Smooth muscle cell (in vitro differentiated cells): ENCODE results near the gene SH3GL1. TPM values are rescaled to one million over a fixed set of nuclear protein-coding genes. Genes with fewer than 3 reads are reported as not detected.

Experiments
- DNase-seq: peaks from one replicate; lab custom pipeline; 2025; ENCODE audit not compliant: unreplicated experiment; lab: John Stamatoyannopoulos, UW
- H2AFZ ChIP-seq: fragments of 200-600 bp; sonication (generic); 2 replicates; pipeline ENCODE4 v1.6.0; 2016; ENCODE audit warnings: antibody characterized with exemption, low read depth, mild to moderate bottlenecking
- H3F3A ChIP-seq: fragments of 200-600 bp; sonication (generic); 2 replicates; pipeline ENCODE4 v1.6.0; 2017; ENCODE audit warnings: antibody characterized with exemption, low read depth
- H3K27ac ChIP-seq: fragments of 200-600 bp; sonication (generic); 2 replicates; pipeline ENCODE4 v1.5.1; 2016; ENCODE audit warnings: low read depth, mild to moderate bottlenecking
- H3K27me3 ChIP-seq: fragments of 200-600 bp; sonication (generic); 2 replicates; pipeline ENCODE4 v1.6.1; 2016; ENCODE audit warnings: low read depth, mild to moderate bottlenecking
- H3K36me3 ChIP-seq: fragments of 200-600 bp; sonication (generic); 2 replicates; pipeline ENCODE4 v1.5.1; 2016; ENCODE audit warnings: low read depth
- H3K4me1 ChIP-seq: fragments of 200-600 bp; sonication (generic); 2 replicates; pipeline ENCODE4 v1.5.1; 2016; ENCODE audit warnings: low read depth
- H3K4me2 ChIP-seq: fragments of 200-600 bp; sonication (generic); 2 replicates; pipeline ENCODE4 v1.6.0; 2016; ENCODE audit warnings: mild to moderate bottlenecking
- H3K4me3 ChIP-seq: fragments of 200-600 bp; sonication (generic); 2 replicates; pipeline ENCODE4 v1.5.1; 2016; ENCODE audit warnings: mild to moderate bottlenecking
- H3K79me2 ChIP-seq: fragments of 200-600 bp; sonication (generic); 2 replicates; pipeline ENCODE4 v1.6.0; 2016; ENCODE audit warnings: low read depth, mild to moderate bottlenecking
- H3K9ac ChIP-seq: fragments of 200-600 bp; sonication (generic); 2 replicates; pipeline ENCODE4 v1.6.0; 2016; ENCODE audit warnings: low read depth
- H3K9me3 ChIP-seq: fragments of 200-600 bp; sonication (generic); replicated peaks from 2 replicates; pipeline ENCODE4 v1.5.1; 2016; ENCODE audit warnings: low read depth
- H4K20me1 ChIP-seq: fragments of 200-600 bp; sonication (generic); 2 replicates; pipeline ENCODE4 v1.6.0; 2016; ENCODE audit warnings: low read depth
- CTCF ChIP-seq: fragments of 200-600 bp; sonication (generic); IDR thresholded peaks from 2 replicates; pipeline ENCODE4 v1.5.1; 2017; ENCODE audit warnings: borderline replicate concordance, mild to moderate bottlenecking, antibody characterized with exemption; ENCODE audit not compliant: insufficient read depth, poor library complexity, severe bottlenecking
- WGBS: methylation state at CpG from one replicate; pipeline ENCODE4 v1.1.7; 2016; ENCODE audit warnings: low lambda C conversion rate; 5-methylcytosine and 5-hydroxymethylcytosine counted together
- polyA plus RNA-seq: library from polyadenylated mRNA; unstranded; fragments of >200 nt; fragmentation: Nextera tagmentation; extraction: Ambion mirVana; gene quantifications from 2 replicates; pipeline ENCODE4 v1.2.1, GENCODE V29; 2016
- total RNA-seq: library from RNA; depleted of rRNA; stranded (reverse); fragments of >200 nt; gene quantifications from 2 replicates; pipeline ENCODE4 v1.2.3, GENCODE V29; 2014

Gene SH3GL1
- total and polyA plus RNA-seq, 2 experiments from 2014 or later, result 52.9 to 120 TPM

- Histone ChIP-seq H3K4me3 (no peak overlapping the region), H3F3A (no peaks in the 10 kb centered on the region), H3K36me3 (no peaks in the 10 kb centered on the region), H3K9me3 (no peaks in the 10 kb centered on the region), H3K4me2 (no peak overlapping the region), H3K79me2 (no peaks in the 10 kb centered on the region), H4K20me1 (no peaks in the 10 kb centered on the region), H3K27me3 (no peaks in the 10 kb centered on the region), H3K9ac (no peak overlapping the region), H3K4me1 (no peaks in the 10 kb centered on the region), H2AFZ (no peak overlapping the region), H3K27ac (no peak overlapping the region)
- WGBS, result 97% methylated on average over 26 of the region's 28 CpGs
- TF ChIP-seq CTCF, result no peak
- no peak for DNase-seq
Observed at GRCh38 chr19:4432918-4433506, 32.7 kb upstream of the SH3GL1 start.

- no peak overlapping the region for H3K4me2 ChIP-seq
- H4K20me1 ChIP-seq, result no peaks in the 10 kb centered on the region
- H3K9me3 ChIP-seq, result no peaks in the 10 kb centered on the region
- H3K4me3 ChIP-seq, result no peak overlapping the region
- no peaks in the 10 kb centered on the region for H3K36me3 ChIP-seq
- no peaks in the 10 kb centered on the region for H3K79me2 ChIP-seq
- no peak overlapping the region for H3K9ac ChIP-seq
- H3K4me1 ChIP-seq, result no peaks in the 10 kb centered on the region
- H3K27ac ChIP-seq, result no peak overlapping the region
- no peaks in the 10 kb centered on the region for H3F3A ChIP-seq
- WGBS, result 97% methylated on average over 26 of the region's 26 CpGs
- no peaks in the 10 kb centered on the region for H3K27me3 ChIP-seq
- no peak for DNase-seq
- no peak overlapping the region for H2AFZ ChIP-seq
- no peak for TF ChIP-seq CTCF
Observed at GRCh38 chr19:4431808-4432674, 31.7 kb upstream of the SH3GL1 start.

DNA sequence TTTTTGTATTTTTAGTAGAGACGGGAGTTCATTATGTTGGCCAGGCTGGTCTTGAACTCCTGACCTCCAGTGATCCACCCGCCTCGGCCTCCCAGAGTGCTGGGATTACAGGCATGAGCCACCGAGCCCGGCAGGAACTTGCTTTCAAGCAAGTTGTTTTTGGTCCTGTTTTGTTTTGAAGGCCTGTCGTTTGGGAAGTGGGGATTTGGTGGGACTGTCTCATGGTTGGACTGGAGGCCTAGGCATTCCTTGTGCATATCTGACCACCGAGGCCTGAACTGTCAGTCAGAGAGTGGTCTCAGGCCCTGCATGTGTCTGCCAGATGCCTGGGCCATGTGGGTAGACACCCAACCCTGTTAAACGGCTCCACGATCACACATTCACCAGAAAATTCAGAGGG is 30.9 kb upstream of the SH3GL1 start:
- no peaks in the 10 kb centered on the region for H3K9me3 ChIP-seq
- no peaks in the 10 kb centered on the region for H3K79me2 ChIP-seq
- H3K36me3 ChIP-seq, result no peaks in the 10 kb centered on the region
- H3K4me3 ChIP-seq, result no peak overlapping the region
- H3K27ac ChIP-seq, result no peak overlapping the region
- no peaks in the 10 kb centered on the region for H3K4me1 ChIP-seq
- H3K9ac ChIP-seq, result no peak overlapping the region
- no peak overlapping the region for H3K4me2 ChIP-seq
- no peak for DNase-seq
- no peak for TF ChIP-seq CTCF
- no peak overlapping the region for H2AFZ ChIP-seq
- H3K27me3 ChIP-seq, result no peaks in the 10 kb centered on the region
- no peaks in the 10 kb centered on the region for H4K20me1 ChIP-seq
- no peaks in the 10 kb centered on the region for H3F3A ChIP-seq
- 94% methylated on average over 9 of the region's 9 CpGs for WGBS
